ENCODE data around the gene NUDT3. TPM values are rescaled to one million over a fixed set of nuclear protein-coding genes. Genes with fewer than 3 reads are reported as not detected.

The NUDT3 gene
- total and polyA plus RNA-seq, 4 donors, result 9.0 to 38.5 (median 22.8) TPM

GRCh38 chr6:34346175-34347119 is 46.0 kb downstream of the NUDT3 start:
- ATAC-seq (ENCODE audit: insufficient read depth, low FRiP score) (no peak), DNase-seq (no peak)
- no peaks in the 10 kb centered on the region for H3K9me3 ChIP-seq (ENCODE audit: control insufficient read depth in 4 of 4, insufficient read depth in 3 of 4, low read length in 3 of 4)
- no peaks in the 10 kb centered on the region for H3K27me3 ChIP-seq (ENCODE audit: control insufficient read depth in 3 of 3, insufficient read depth in 3 of 3, low read length in 2 of 3)
- WGBS, 2 donors, result 73 to 78% methylated on average over 9 of the region's 9 CpGs
- no peak overlapping the region for H3K27ac ChIP-seq (ENCODE audit: low read depth in 1 of 2, low read length in 1 of 2)
- no peak overlapping the region for H3K9ac ChIP-seq (ENCODE audit: insufficient read depth in 1 of 2, low read length in 2 of 2)
- H3K36me3 ChIP-seq (ENCODE audit: control insufficient read depth in 4 of 4, insufficient read depth in 4 of 4, low read length in 4 of 4), result no peaks in the 10 kb centered on the region
- no peak for TF ChIP-seq CTCF (IDR thresholded peaks at IDR 0.05; ENCODE audit: control extremely low read depth, extremely low read depth)
- no peak overlapping the region for H3K4me3 ChIP-seq
- H3K4me1 ChIP-seq (ENCODE audit: control insufficient read depth in 5 of 5, insufficient read depth in 5 of 5, low read length in 5 of 5), result peaks cover 0 to 14% (median 0%) of the 10 kb centered on the region in 5 donors

GRCh38 chr6:34343806-34344205 is 48.7 kb downstream of the NUDT3 start:
- no peaks in the 10 kb centered on the region for H3K27me3 ChIP-seq (ENCODE audit: control insufficient read depth in 3 of 3, insufficient read depth in 3 of 3, low read length in 2 of 3)
- peaks cover 1 to 35% (median 5%) of the 10 kb centered on the region in 5 donors for H3K4me1 ChIP-seq (ENCODE audit: control insufficient read depth in 5 of 5, insufficient read depth in 5 of 5, low read length in 5 of 5)
- no peaks in the 10 kb centered on the region for H3K9me3 ChIP-seq (ENCODE audit: control insufficient read depth in 4 of 4, insufficient read depth in 3 of 4, low read length in 3 of 4)
- H3K27ac ChIP-seq (ENCODE audit: low read depth in 1 of 2, low read length in 1 of 2), result no peak overlapping the region
- TF ChIP-seq CTCF (IDR thresholded peaks at IDR 0.05; ENCODE audit: control extremely low read depth, extremely low read depth), result no peak
- ATAC-seq (ENCODE audit: insufficient read depth, low FRiP score), result no peak
- peaks cover 0 to 4% (median 2%) of the 10 kb centered on the region in 4 donors for H3K36me3 ChIP-seq (ENCODE audit: control insufficient read depth in 4 of 4, insufficient read depth in 4 of 4, low read length in 4 of 4)
- H3K9ac ChIP-seq (ENCODE audit: insufficient read depth in 1 of 2, low read length in 2 of 2), result no peak overlapping the region
- no peak for DNase-seq
- H3K4me3 ChIP-seq, result no peak overlapping the region

- Histone ChIP-seq H3K4me3 (no peak overlapping the region), H3K27ac (ENCODE audit: low read depth in 1 of 2, low read length in 1 of 2) (peak overlapping the region in 1 of 2 donors; percentile 53), H3K36me3 (ENCODE audit: control insufficient read depth in 4 of 4, insufficient read depth in 4 of 4, low read length in 4 of 4) (peaks cover 0 to 4% (median 2%) of the 10 kb centered on the region in 4 donors), H3K9me3 (ENCODE audit: control insufficient read depth in 4 of 4, insufficient read depth in 3 of 4, low read length in 3 of 4) (no peaks in the 10 kb centered on the region), H3K9ac (ENCODE audit: insufficient read depth in 1 of 2, low read length in 2 of 2) (no peak overlapping the region), H3K4me1 (ENCODE audit: control insufficient read depth in 5 of 5, insufficient read depth in 5 of 5, low read length in 5 of 5) (peaks cover 3 to 50% (median 6%) of the 10 kb centered on the region in 5 donors), H3K27me3 (ENCODE audit: control insufficient read depth in 3 of 3, insufficient read depth in 3 of 3, low read length in 2 of 3) (no peaks in the 10 kb centered on the region)
- TF ChIP-seq CTCF (IDR thresholded peaks at IDR 0.05; ENCODE audit: control extremely low read depth, extremely low read depth), result no peak
- ATAC-seq (ENCODE audit: insufficient read depth, low FRiP score) (no peak), DNase-seq (no peak)
Measured at GRCh38 chr6:34342247-34342646, 50.2 kb downstream of the NUDT3 start.
